Measurements from ENCODE around the gene CYFIP2. TPM values are rescaled to one million over a fixed set of nuclear protein-coding genes. Genes with fewer than 3 reads are reported as not detected.
A peak's percentile ranks its signal among the peaks of the same experiment; 100 is the strongest.

CYFIP2 gene
- total RNA-seq, 1 experiment from 2014 or later, result 95.3 TPM

GRCh38 chr5:157245476-157245875 is 20.4 kb upstream of the CYFIP2 start:
- ChIA-PET POLR2A (no interaction called here), CTCF (interaction anchor here (1.8 kb wide), 1 partner anchor 59 kb away, joined by 5 read pairs; no protein-coding TSS in a partner anchor)
- peaks cover 12% of the 10 kb centered on the region for H3K4me1 Mint-ChIP-seq
- TF ChIP-seq ZBTB21 (CRISPR knock-in tag; IDR thresholded peaks at IDR 0.05; ENCODE audit: borderline replicate concordance), result no peak
- peak overlapping the region; percentile 63; the same call in 1 of the 2 replicates for H3K27ac Mint-ChIP-seq
- DNase-seq (ENCODE audit: low spot score), result no peak
- peak; percentile 86 for ATAC-seq
- no peaks in the 10 kb centered on the region for H3K27me3 Mint-ChIP-seq (ENCODE audit: low read depth)
- no peaks in the 10 kb centered on the region for H3K36me3 Mint-ChIP-seq
- H3K9me3 Mint-ChIP-seq, result peaks cover 4% of the 10 kb centered on the region
- H3K4me3 Mint-ChIP-seq, result no peak overlapping the region

GRCh38 chr5:157245886-157246285 is 20.0 kb upstream of the CYFIP2 start:
- Mint-ChIP-seq H3K27me3 (ENCODE audit: low read depth) (no peaks in the 10 kb centered on the region), H3K4me3 (no peak overlapping the region), H3K4me1 (peaks cover 12% of the 10 kb centered on the region), H3K9me3 (0 out of 2 replicates have a peak, but pooled peaks cover 3% of the 10 kb centered on the region), H3K36me3 (no peaks in the 10 kb centered on the region), H3K27ac (peak overlapping the region; percentile 63; the same call in 1 of the 2 replicates)
- ChIA-PET CTCF (interaction anchor here (1.8 kb wide), 1 partner anchor 58 kb away, joined by 5 read pairs; no protein-coding TSS in a partner anchor), POLR2A (no interaction called here)
- TF ChIP-seq E2F5 (CRISPR knock-in tag; IDR thresholded peaks at IDR 0.05), result no peak
- no peak for TF ChIP-seq STAT6 (CRISPR knock-in tag; conservative IDR thresholded peaks at IDR 0.05; ENCODE audit: low read depth)
- TF ChIP-seq ZSCAN18 (CRISPR knock-in tag; IDR thresholded peaks at IDR 0.05), result no peak
- TF ChIP-seq NR1H2 (CRISPR knock-in tag; IDR thresholded peaks at IDR 0.05), result no peak
- TF ChIP-seq ZNF281 (CRISPR knock-in tag; IDR thresholded peaks at IDR 0.05), result no peak
- no peak for TF ChIP-seq FOXJ3 (CRISPR knock-in tag; IDR thresholded peaks at IDR 0.05; ENCODE audit: borderline replicate concordance)
- DNase-seq (ENCODE audit: low spot score) (no peak), ATAC-seq (no peak)

- Mint-ChIP-seq H3K27ac (no peak overlapping the region), H3K4me1 (peaks cover 12% of the 10 kb centered on the region), H3K9me3 (0 out of 2 replicates have a peak, but pooled peaks cover 3% of the 10 kb centered on the region), H3K27me3 (ENCODE audit: low read depth) (no peaks in the 10 kb centered on the region), H3K36me3 (no peaks in the 10 kb centered on the region), H3K4me3 (no peak overlapping the region)
- DNase-seq (ENCODE audit: low spot score) (no peak), ATAC-seq (no peak)
- ChIA-PET POLR2A (no interaction called here), CTCF (interaction anchor here (0.8 kb wide), 1 partner anchor 57 kb away, joined by 3 read pairs; no protein-coding TSS in a partner anchor)
- TF ChIP-seq ZNF219 (CRISPR knock-in tag; IDR thresholded peaks at IDR 0.05; ENCODE audit: borderline replicate concordance) (no peak), CREB1 (CRISPR knock-in tag; IDR thresholded peaks at IDR 0.05) (no peak), HMGA2 (CRISPR knock-in tag; IDR thresholded peaks at IDR 0.05) (no peak), PRRX2 (CRISPR knock-in tag; IDR thresholded peaks at IDR 0.05) (no peak), CDX4 (CRISPR knock-in tag; IDR thresholded peaks at IDR 0.05; ENCODE audit: borderline replicate concordance) (no peak), RELA (CRISPR knock-in tag; IDR thresholded peaks at IDR 0.05; ENCODE audit: borderline replicate concordance) (no peak), PREB (CRISPR knock-in tag; IDR thresholded peaks at IDR 0.05; ENCODE audit: borderline replicate concordance) (no peak), ZNF423 (CRISPR knock-in tag; IDR thresholded peaks at IDR 0.05) (no peak), E2F1 (CRISPR knock-in tag; IDR thresholded peaks at IDR 0.05) (no peak), ZNF512 (CRISPR knock-in tag; IDR thresholded peaks at IDR 0.05; ENCODE audit: borderline replicate concordance) (no peak), JAZF1 (CRISPR knock-in tag; IDR thresholded peaks at IDR 0.05) (no peak), ELF4 (CRISPR knock-in tag; IDR thresholded peaks at IDR 0.05; ENCODE audit: low read depth) (no peak), NR1H2 (CRISPR knock-in tag; IDR thresholded peaks at IDR 0.05) (no peak)
Observed at GRCh38 chr5:157247267-157247666, 18.7 kb upstream of the CYFIP2 start.

All from WTC11 (cell line).